Endothelial cell of umbilical vein (primary cell): ENCODE results near the gene SIRPA.

ENCODE experiments used
- EZH2 ChIP-seq: IDR thresholded peaks from 2 replicates; pipeline ENCODE4 v1.6.1; 2012; ENCODE audit warnings: borderline replicate concordance, low read depth, mild to moderate bottlenecking, moderate library complexity, low read length, inconsistent platforms; ENCODE audit not compliant: severe bottlenecking
- TF ChIP-seq, protein P1 (sequence below): IDR thresholded peaks from 2 replicates; pipeline ENCODE4 v1.6.1; 2011; ENCODE audit not compliant: insufficient read depth, insufficient read length
- TF ChIP-seq, protein P2 (sequence below), 2 donors: IDR thresholded peaks; 1 replicate in 1 of 2; 2 replicates in 1 of 2; pipeline ENCODE4 v1.5.1; 2011; ENCODE audit warnings: low read length in 2 of 2, mild to moderate bottlenecking in 2 of 2, moderate library complexity in 2 of 2, control low read depth in 1 of 2, inconsistent platforms in 1 of 2, low read depth in 1 of 2; ENCODE audit not compliant: insufficient read depth in 1 of 2; ENCODE audit errors: extremely low read depth in 1 of 2

DNA sequence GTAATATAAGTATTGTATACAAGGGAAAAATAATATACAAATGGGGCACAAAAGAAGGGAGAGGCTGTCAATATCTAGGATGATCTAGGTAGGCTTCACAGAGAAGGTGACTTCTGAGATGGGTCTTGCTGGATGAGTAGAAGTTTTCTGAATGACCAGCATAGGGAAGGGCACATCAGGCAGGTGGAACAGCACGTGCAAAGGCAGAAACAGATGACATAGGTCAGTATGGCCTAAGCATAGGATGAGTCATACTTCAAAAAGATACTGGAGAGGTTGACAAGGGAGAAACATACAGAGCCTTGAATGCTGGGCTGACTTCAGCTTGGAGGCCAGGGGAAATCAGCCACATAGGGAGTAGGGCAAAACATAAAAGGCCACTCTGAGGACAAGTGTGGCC lies 31.9 kb upstream of the SIRPA start:
- no peak for TF ChIP-seq EZH2
- TF ChIP-seq, protein P1, sequence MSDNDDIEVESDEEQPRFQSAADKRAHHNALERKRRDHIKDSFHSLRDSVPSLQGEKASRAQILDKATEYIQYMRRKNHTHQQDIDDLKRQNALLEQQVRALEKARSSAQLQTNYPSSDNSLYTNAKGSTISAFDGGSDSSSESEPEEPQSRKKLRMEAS, result no peak
- TF ChIP-seq, protein P2, sequence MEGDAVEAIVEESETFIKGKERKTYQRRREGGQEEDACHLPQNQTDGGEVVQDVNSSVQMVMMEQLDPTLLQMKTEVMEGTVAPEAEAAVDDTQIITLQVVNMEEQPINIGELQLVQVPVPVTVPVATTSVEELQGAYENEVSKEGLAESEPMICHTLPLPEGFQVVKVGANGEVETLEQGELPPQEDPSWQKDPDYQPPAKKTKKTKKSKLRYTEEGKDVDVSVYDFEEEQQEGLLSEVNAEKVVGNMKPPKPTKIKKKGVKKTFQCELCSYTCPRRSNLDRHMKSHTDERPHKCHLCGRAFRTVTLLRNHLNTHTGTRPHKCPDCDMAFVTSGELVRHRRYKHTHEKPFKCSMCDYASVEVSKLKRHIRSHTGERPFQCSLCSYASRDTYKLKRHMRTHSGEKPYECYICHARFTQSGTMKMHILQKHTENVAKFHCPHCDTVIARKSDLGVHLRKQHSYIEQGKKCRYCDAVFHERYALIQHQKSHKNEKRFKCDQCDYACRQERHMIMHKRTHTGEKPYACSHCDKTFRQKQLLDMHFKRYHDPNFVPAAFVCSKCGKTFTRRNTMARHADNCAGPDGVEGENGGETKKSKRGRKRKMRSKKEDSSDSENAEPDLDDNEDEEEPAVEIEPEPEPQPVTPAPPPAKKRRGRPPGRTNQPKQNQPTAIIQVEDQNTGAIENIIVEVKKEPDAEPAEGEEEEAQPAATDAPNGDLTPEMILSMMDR (IDR thresholded peaks at IDR 0.05; ENCODE audit: extremely low read depth in 1 of 2, insufficient read depth in 1 of 2, low read depth in 1 of 2, low read length in 2 of 2), result no peak
